ENCODE measurements around the gene OVAAL.
"Not testable (repeated sequence)": the region's sequence is repeated elsewhere in the genome, so short reads cannot be mapped to it uniquely, and the experiment has no call there.

The OVAAL gene

DNA sequence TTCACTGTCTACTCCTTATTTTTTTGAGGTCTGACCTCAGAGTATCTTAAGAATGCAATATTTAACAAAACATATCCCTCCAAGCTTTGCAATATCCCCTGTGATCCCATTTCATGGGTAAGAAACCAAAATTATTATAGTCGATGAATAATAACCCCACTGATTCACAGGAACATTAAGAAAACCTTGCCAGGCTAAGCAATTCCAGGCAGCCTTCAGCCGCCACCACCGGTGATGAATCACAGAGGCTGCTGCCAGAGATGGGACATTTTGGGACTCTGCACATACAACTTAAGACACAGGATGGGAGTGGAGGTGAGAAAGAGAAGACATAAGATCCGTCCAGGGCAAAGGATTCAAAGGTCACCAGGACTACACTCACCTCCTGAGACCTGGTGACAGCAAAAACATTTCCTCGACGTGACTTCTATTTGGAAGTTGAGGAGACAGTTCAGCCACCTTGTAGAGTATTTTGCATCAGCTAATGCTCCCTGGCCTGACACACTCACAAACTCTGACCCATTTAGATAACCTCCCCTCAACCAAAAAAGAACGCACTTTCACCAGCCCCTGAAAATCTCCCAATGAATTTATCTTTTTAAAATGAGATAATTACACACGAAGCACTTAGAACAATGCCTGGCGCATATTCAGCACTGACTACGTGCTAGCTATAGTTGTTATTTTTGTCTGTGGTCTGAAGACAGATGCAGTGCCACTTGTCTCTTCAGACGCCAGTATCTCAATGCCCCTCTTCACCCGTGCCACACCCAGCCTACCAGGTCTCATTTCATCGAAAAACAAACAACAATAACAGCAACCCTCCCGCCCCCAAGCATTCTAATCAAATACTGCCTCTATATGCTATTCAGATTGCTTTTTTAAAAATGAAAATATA lies 17.8 kb upstream of the OVAAL start:
- no peak for DNase-seq

DNA sequence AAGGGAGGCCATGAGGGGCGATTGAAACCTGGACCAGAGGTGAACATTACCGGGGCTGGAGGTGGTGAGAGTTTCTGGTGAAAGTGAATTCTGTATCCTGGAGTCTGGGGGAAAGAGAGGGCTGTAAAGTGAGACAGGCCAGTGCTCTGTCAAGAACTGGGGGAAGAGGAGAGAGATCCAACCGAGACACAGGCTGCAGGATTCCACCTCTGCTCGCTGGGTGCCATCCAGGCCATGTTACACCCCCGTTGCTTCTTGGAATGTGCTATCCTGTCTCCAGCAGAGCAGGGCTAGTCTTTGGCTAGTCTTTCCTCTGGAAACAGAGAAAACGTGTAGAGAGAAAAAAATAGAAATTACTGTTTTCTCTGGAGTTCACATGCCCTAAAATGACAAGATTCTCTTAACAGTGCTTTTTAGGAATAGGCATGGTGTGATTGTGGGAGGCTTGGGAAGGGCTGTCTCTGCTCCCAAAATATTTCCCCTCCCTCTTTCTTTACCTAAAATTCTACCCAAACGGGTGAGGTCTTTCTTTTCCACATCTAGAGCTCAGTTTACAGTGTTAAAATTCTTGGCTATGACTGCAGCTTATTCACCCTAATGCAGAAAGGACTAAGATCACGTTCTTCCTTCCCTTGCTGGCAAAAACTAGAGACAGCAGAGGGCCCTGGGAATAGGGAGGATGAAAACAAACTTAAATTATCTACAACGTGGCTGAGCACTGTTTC lies 16.5 kb upstream of the OVAAL start:
- DNase-seq: no peak

DNA sequence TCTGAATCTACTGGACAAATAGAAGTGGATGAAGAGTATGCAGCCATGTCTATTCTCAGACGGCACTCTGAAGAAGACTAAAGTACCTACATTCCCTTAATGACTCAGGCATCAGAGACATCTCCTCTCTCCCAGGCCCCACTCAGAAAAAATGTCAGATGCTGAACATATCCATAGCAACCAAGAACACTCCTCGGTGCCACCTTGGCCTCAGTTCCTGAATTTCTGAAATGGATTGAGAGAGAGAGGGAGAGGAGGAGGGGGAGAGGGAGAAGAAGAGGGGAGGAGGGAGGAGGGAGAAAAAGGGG lies 16.0 kb upstream of the OVAAL start:
- no peak for DNase-seq

DNA sequence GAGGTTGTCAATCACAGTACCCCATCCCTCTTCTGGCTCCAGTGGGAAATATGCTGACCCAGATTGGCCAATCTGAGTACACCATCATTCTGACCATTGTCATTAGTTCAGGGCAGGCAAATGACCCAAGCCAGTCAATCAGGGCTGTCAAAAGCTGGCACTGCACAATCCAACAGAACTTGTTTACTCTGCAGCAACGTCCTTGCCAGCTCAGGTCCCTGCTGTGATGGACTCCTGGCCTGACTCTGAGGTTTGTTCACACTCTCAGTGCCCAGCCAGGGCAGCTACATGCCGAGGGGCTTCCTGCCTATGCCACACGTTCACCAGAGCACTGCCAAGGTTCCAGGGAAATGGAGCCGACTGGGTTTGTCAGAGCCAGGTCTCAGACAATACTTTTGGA lies 14.7 kb upstream of the OVAAL start:
- DNase-seq: no peak

DNA sequence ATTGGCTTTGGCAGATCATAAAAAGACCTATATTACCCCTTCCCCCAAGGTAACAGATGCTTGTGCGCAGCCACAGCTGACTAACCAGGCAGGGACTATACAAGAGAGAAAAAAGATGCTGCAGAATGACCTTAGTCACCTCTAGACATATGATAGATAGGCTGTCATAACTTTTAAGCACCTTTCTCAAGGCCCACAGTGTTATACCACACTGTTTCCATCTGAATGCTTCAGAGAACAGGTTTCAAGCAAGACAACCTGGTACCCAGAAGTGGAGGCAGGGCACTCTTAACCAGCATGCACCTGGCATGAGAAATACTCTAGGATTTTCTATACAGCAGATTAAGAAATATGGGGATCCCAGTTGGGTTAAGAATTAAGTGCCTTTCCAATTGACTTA lies 12.8 kb upstream of the OVAAL start:
- DNase-seq: no peak

DNA sequence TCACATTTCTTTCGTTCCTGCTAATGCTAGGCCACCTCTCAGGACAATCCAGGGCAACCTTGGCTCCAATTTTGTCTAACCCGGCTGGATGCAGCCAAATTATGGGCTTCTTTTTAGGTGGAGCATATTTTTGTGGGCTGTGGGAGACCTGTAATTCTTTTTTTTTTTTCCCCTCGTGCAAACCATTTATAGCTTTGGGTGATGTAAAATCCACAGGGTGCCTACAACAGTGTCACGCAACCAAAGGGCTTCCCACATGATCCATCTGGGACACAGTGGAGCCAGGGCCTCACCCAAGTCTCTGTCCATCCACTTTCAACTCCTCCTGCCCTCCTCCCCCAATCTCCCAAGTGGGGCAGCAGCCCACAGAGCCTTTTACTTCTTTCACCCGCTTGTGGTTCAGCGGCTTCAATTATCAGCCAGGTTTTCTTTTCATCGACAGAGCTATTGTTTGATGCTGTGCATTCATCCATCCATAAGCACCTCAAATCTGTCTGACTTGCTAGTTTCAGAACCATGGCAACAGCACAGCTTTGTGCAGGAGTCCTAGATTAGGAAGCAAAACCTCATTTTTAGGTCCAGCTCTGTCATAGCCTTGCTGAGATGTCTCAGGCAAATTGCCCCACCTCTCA lies 10.0 kb upstream of the OVAAL start:
- DNase-seq: peak; percentile 34

DNA sequence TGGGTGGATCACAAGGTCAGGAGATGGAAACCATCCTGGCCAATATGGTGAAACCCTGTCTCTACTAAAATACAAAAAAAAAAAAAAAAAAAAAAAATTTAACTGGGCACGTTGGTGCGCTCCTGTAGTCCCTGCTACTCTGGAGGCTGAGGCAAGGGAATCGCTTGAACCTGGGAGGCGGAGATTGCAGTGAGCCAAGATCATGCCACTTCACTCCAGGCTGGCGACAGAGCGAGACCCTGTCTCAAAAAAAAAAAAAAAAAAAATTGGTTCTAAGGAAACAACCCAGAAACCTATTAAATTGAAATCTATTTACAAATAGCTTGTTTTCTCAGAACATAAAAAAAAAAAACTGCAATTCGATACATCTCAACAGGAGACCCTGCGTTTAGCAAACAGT lies 9.0 kb upstream of the OVAAL start:
- not testable (repeated sequence) for DNase-seq

DNA sequence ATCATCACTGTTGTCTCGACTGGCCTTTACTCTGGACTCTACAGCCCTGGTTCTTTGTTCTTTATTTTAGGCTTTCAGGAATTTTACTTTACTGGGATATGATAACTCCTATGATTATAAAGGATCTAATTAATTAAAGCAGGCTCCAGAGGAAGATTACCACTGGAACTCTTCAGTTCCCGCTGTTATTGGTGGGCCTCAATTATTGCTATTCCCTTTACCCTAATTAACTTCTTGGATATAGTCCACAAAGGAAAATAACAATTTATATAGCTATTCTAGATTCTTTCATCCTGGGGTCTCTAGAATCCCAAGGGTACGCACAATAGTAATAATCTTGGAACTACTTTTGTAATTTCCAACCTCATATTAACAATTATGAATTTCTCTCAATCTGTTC lies 8.5 kb upstream of the OVAAL start:
- DNase-seq: no peak

DNA sequence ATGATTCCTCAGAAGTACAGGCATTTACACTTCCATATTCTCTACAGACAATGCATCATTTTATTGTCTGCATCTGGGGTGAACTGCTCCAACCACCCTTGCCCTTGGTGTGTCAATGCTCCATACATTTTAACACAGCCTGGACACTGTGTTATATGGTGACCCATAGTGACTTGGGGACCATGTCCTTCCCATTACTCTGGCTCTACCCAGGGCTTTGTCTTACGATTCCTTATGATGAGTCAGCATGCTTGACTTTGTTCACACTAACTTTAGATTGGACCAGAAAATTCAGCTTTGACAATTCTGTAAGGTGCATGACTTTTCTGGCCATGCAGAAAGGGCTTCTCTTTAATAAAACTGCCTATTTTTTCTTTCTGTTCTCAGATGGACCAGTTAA lies 6.8 kb upstream of the OVAAL start:
- DNase-seq: no peak

DNA sequence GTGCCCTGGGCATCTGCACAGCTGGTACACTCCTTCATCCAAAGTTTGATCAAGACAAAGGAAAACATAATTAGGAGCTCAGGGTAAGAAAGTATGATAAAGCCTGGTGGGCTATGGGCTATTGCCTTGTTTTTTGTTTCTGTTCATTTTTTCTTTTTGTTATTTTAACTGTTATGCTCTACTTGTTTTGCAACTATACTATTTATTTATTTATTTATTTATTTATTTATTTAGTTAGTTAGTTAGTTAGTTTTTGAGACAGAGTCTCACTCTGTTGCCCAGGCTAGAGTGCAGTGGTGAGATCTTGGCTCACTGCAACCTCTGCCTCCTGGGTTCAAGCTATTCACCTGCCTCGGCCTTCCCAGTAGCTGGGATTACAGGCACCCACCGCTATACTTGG lies 5.7 kb upstream of the OVAAL start:
- not testable (repeated sequence) for DNase-seq

DNA sequence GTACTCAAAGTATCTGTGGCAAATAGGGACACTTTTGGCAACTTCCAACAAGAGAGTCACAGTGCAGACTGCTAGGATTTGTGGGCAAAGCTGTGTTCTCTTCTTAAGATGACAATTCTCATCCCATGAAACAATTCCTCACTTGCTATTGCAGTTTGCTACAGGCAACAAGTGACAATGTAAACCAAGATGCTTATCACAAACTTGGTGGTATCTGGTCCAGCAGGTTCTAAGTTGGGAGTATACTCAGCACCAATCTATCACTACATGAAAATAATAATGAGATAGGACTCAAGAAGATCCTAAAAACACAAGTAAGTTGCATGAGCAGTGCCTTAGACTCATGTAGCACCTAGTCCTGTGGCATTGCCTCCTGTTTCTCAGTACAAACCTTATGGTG lies 3.4 kb upstream of the OVAAL start:
- no peak for DNase-seq

DNA sequence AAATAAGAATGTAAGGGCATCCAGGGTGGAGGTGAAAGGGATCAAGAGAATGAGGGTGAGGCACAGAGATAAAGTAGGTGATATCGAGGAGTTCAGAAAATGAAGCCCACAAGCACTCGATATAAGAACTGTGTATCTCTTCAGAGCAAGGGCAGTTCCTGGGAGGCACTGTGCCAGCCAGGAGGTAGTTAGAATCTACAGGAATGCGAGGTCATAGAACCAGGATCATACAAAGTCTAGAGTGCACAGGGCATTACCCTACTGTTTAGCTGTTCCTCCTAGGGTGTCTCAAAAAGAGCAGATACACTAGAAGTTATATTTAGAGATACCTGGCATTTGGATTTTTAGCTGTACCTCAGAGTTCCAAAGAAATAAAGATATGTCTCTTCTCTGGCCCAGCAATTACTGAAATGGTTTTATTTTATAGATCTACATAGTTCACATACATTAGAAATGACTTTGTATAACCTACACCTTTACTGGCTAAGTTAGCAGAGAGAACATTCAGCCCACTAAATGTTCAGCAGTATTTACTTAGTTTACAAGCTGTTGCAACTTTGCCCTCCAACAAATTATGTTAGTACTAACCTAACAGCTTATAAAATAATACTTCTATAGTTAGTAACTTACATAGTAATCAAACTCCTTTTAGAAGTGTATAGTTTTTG lies 1.6 kb downstream of the OVAAL start:
- no peak for DNase-seq

DNA sequence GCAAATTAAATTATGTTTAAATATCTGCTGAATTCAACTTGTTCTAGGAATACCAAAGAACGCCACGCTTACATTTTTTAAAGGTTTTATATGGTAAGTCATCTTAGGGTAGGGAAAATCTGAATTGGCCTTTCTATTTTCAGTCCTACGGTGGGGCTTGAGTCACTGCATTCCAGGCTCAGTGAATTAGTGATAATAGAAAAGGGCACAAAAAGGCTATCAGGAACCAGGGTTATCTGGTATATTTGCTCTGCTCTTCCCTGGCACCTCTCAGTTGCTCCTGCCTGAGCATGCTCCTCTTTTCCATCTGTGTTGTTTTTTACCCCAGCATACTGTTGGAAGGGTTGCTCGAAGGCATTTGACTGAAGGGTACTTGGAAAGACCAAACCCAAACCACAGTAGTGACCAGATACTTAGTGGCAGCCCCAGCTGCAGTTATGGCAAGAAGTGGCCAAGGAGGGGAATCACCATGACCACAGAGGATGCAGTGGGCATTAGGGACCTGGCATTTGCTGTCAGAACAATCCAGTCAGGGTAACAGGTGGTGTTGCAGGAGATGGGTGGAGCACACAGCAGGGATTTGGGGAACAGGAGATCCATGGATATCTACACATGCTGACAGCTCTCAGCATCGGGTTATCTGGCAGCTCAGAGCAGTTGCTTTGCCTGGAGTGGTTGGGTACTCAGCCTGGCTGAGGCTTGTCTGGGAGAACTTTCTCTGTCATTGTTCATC lies 2.3 kb downstream of the OVAAL start:
- DNase-seq: no peak

DNA sequence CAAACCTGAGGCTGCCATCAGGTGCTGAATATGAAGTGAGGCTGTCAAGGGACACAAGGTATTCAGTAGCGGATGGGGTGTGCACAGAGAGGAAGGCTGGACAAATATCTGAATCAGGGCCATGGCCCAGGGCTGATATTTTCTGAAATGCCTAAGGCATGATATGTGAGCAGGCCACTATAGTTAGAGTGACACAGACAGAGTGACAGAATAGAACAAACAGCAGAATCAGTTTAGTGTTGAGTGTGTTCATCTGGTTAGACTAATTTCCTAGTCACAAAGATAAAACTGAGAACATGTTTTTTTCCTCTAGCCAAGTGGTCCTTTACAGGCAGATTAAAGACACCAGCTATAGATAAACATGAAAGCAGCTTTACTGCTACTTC lies 3.9 kb downstream of the OVAAL start:
- no peak for DNase-seq

DNA sequence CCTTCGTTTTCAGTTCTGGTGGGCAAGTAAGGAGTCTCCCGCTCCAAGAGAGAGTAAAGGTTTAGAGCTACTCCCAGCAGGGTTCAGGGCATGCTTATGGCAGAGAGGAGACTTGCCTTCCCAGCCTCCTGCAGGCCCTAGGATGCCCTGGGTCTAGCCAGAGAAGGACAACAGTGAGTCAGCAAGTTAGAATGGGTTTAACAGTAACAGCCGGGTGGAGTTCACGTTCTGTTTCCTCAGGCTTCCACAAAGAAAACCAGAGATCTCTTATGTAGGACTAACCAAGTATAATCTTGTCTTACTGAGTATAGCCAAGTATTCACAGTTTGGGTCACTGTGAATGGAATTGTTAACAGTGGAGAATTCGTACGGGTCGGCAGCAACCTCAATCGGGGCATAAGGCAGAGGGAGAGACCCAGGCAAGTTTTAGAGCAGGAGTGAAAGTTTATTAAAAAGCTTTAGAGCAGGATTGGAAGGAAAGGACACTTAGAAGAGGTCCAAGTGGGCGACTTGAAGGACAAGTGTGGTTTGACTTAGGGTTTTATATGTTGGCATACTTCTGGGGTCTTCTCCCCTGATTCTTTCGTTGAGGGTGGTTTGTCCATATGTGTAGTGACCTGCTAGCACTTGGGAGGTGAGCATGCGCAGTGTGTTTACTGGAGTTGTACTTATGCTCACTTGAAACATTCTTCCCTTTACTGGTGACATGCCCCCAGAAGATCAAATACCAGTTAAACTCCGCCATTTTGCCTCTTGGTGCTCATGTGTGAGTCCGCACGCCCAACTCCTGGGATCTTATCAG lies 4.5 kb downstream of the OVAAL start:
- DNase-seq: no peak

DNA sequence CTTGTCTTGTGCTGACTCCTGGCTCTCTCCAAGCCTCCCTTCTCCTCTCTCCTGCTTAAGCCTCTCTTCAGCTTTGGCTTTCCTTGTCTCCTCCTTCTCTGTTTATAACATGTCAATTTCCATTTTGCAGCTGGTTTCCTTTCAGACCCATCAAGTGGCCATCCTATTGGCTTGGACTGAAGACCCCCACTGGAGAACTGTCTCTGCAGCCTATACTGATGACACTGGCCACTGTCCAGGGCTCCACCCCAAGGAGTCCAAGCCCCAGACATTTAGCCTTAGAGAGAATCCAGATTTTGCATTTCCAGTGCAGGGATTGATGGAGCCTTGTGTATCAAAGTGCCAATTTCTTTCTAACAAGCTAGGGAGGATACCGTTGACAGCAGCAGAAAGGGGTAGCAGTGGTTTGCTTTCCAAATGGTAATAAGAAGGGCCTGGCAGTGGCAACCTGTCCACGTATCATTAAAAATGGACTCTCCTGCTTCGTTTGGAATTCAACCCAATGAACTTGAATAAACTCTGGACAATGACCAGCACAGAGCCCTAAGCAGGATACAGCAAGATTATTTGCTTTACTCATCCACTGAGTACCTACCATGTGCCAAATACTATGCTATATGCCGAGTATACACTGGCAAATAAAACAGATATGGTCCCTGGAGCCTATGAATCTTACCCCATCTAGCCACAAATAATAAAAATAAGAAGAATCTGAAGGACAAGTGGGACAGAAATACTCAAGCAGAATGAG lies 6.5 kb downstream of the OVAAL start:
- DNase-seq: no peak

DNA sequence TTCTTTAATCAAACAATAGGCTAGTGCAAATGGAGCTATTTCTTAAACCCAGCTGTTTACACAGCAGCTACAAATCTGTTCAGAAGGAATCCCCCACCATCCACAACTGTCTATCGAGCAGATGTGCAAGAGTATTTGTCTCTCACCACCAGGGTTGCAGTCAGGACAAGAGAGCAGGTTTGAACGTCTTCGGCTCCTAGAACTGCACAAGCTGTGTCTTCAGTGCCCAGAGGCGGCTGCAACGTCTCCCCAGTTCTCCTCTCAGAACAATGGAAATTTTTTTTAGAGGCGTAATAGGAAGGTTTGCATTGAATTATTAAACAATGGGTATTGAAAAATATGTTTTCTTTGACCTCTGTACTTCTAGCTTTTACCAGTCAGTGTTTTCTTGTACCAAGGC lies 7.3 kb downstream of the OVAAL start:
- no peak for DNase-seq

DNA sequence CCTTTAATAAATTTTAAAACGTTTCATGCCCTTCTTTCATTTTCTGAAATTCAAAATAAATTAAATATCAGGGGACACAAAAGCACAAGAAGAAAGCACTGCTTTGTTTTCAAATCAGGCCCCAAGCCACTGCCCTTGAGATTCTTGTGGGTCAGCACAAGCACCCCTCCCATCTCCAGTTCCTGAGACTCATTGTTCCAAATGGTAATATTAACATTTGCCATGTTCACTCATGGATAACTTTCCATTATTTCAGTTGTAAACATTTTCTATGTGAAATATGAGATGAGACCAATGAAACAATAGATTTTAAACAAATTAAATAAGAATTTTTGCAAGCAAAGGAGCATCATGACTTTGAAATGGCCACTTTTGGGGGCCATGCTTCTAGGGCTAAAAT lies 7.7 kb downstream of the OVAAL start:
- DNase-seq: no peak

DNA sequence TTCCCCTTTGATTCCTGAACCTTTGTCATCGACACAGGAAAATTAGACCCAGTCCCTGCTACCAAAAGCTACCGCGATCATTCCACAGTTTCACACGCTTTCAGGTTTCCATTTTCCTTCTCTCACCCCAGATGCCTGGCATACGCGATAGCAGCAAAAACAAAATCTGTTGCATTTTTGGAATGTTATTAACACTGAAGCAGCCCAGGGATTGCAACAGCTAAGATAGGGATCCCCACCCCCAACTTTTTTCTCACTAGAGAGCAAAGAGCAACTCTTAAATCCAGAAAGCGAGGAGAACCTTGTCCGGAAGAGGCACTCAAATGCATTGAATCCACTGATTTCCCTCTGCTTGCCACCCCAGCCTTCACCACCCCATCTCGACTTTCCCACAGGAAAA lies 8.9 kb downstream of the OVAAL start:
- no peak for DNase-seq

DNA sequence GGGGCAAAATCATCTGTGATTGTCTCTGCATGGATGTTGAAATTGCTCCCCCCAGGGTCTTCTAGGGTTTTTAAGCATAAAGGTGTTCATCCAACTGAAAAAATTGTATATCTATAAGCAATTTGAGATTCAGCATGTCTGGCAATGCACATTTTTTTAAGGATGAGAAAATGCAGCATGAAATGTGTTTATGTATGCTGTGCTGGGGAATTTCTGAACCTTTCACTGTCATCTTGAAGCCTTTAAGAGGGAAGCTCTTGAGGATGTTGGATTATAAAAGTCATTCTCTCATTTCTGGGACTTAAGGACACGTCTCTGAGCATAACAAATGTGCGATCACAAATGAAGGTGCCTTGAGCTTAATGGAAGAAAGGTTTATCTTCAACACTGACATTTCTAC lies 9.4 kb downstream of the OVAAL start:
- DNase-seq: no peak

Data from NCI-H1092 (cell line).